GM21786 (cell line): ENCODE measurements around the gene IRAG1.

Experiments used
- ATAC-seq: cut with Tn5 transposase; IDR thresholded peaks from one replicate; pipeline ENCODE4 v1.9.1; 2021; ENCODE audit not compliant: unreplicated experiment

The IRAG1 gene

GRCh38 chr11:10646681-10647355 is 46.7 kb downstream of the IRAG1 start:
- ATAC-seq, result no peak

- no peak for ATAC-seq
These were observed 47.5 kb downstream of the IRAG1 start for GRCh38 chr11:10646005-10646404.

GRCh38 chr11:10645212-10645795 is 48.3 kb downstream of the IRAG1 start:
- no peak for ATAC-seq
